Measurements from ENCODE around the gene IRF7.

IRF7 gene

DNA sequence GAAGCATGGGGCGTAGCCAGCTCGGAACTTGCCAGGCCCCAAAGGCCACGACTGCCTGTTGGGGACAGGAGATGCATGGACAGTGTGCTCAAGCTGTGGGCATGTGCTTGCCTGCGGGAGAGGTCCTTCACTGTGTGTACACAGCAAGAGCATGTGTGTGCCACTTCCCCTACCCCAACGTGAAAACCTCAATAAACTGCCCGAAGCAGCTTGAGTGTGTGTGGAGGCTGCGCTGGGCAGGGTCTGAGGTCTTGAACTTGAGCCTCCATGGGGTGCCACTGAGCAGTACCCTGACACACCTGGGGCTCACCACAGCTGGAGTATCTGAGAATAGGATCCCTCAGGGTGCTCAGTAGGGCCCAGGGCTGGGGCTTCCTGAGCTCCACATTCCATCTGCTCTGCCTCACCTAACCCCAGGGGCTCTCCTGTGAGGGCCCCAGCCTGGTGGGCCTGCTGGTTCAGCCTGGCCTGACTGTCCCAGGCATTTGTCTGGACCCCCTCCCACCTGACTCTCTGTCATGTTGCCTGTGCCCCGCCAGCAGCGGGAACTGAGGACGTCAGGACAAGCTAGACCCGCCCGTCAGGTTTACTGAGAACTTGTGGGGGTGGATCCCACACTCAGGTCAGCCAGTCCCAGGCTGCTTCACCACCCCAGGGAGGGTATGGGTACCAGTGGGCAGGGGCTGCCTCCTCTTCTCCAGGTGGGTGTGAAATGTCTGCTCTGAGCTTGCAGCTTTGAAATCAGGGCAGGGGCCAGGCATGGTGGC is 51.8 kb downstream of the IRF7 start:
- DNase-seq (ENCODE audit: low spot score): no peak

DNA sequence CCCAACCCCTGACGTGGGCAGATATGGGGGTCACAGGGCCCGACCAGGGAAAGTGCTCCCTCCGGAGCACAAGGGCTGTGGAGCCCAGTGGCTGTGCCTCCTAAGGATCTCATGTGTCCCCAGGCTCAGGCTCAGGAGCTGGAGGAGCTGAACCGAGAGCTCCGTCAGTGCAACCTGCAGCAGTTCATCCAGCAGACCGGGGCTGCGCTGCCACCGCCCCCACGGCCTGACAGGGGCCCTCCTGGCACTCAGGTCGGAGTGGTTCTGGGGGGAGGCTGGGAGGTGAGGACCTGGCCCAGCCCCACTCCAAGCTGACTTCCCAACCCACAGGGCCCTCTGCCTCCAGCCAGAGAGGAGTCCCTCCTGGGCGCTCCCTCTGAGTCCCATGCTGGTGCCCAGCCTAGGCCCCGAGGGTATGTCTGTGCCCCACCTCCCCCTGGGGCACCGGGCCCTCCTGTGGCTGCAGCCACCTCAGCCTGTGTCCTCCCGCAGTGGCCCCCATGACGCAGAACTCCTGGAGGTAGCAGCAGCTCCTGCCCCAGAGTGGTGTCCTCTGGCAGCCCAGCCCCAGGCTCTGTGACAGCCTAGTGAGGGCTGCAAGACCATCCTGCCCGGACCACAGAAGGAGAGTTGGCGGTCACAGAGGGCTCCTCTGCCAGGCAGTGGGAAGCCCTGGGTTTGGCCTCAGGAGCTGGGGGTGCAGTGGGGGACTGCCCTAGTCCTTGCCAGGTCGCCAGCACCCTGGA is 52.5 kb downstream of the IRF7 start:
- no peak for DNase-seq (ENCODE audit: low spot score)
